ENCODE data around the gene RASEF. TPM values are rescaled to one million over a fixed set of nuclear protein-coding genes. Genes with fewer than 3 reads are reported as not detected.
"Not testable (repeated sequence)": the region's sequence is repeated elsewhere in the genome, so short reads cannot be mapped to it uniquely, and the experiment has no call there.

The RASEF gene
- polyA plus RNA-seq, 4 donors, result 1.5 to 8.8 (median 8.0) TPM

- DNase-seq (ENCODE audit: low read depth in 4 of 4, low spot score in 3 of 4), result no peak
Measured at GRCh38 chr9:82987370-82988189, 75.4 kb downstream of the RASEF start.

- DNase-seq (ENCODE audit: low read depth in 4 of 4, low spot score in 3 of 4), result no peak
Measured at GRCh38 chr9:82981552-82981951, 81.4 kb downstream of the RASEF start.

- DNase-seq (ENCODE audit: low read depth in 4 of 4, low spot score in 3 of 4), result no peak
Measured at GRCh38 chr9:82975176-82975575, 87.8 kb downstream of the RASEF start.

- no peak for DNase-seq (ENCODE audit: low read depth in 4 of 4, low spot score in 3 of 4)
Measured at GRCh38 chr9:82972446-82972845, 90.5 kb downstream of the RASEF start.

DNA sequence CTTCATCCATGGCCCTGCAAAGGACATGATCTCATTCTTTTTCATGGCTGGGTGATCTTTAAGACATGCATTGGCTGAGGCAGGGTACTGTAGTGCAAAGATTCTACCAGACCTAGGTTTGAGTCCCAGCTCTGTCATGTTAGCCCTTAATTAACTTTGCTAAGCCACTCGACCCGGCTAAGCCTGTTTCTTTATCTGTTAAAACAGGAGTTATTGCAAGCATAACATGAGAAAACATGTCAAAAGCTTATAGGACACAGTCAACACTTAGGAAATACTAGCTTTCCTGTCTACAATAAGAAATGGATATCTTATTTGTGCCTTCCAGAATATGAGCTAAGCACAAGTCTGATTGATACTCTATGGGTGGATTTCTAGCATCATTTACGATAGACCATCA lies 92.6 kb downstream of the RASEF start:
- DNase-seq (ENCODE audit: low read depth in 4 of 4, low spot score in 3 of 4), result no peak

- DNase-seq (ENCODE audit: low read depth in 4 of 4, low spot score in 3 of 4), result no peak
Measured at GRCh38 chr9:82969291-82969690, 93.7 kb downstream of the RASEF start.

- no peak for DNase-seq (ENCODE audit: low read depth in 4 of 4, low spot score in 3 of 4)
Measured at GRCh38 chr9:82968816-82969215, 94.1 kb downstream of the RASEF start.

GRCh38 chr9:82968388-82968787 lies 94.6 kb downstream of the RASEF start:
- DNase-seq (ENCODE audit: low read depth in 4 of 4, low spot score in 3 of 4), result no peak

- DNase-seq (ENCODE audit: low read depth in 4 of 4, low spot score in 3 of 4), result peak in 3 of 4 donors; percentile 68 to 80 (median 74)
Measured at GRCh38 chr9:82961504-82962125, 101.3 kb downstream of the RASEF start.

- peak in 1 of 4 donors; percentile 48 for DNase-seq (ENCODE audit: low read depth in 4 of 4, low spot score in 3 of 4)
Measured at GRCh38 chr9:82957529-82958379, 105.2 kb downstream of the RASEF start.

DNA sequence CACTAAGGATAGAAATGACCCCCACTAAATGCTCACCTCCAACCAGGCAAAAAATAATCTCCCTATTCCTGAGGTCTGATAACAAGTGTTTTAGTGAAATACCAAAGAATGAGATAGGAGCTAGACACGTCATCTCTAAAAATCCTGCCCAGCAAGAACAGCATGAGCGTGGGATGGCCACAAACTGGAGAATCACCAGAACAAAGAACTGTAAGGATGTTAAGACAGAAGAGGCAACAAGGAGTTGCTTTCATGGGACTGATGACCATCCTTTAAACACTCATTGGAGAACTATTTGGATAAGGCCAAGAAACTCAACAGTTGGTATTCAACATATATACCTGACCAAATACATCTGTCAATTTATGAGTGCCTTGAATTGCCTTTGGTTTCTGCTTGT lies 113.7 kb downstream of the RASEF start:
- no peak for DNase-seq (ENCODE audit: low read depth in 4 of 4, low spot score in 3 of 4)

GRCh38 chr9:82940376-82940775 lies 122.6 kb downstream of the RASEF start:
- DNase-seq (ENCODE audit: low read depth in 4 of 4, low spot score in 3 of 4), result no peak

DNA sequence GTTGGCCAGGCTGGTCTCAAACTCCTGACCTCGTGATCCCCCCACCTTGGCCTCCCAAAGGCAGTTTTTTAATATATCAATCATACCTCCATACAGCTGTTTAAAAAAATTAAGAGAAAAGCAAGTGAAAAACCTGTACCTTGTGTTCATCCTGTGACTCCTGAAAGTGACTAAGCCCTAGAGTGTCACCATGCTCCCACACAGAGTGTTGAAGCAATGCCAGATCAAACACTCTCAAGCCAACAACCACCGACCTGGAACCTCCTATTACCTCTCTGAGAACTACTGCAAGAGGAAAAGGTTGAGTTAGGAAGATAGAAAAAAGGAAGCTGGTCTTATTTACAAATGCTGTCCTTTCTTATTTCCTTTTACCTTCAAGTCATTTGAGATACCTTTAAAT lies 123.5 kb downstream of the RASEF start:
- DNase-seq (ENCODE audit: low read depth in 4 of 4, low spot score in 3 of 4), result no peak

- DNase-seq (ENCODE audit: low read depth in 4 of 4, low spot score in 3 of 4), result no peak
Measured at GRCh38 chr9:82938426-82939218, 124.3 kb downstream of the RASEF start.

- not testable (repeated sequence) for DNase-seq (ENCODE audit: low read depth in 4 of 4, low spot score in 3 of 4)
Measured at GRCh38 chr9:82936561-82936960, 126.4 kb downstream of the RASEF start.

DNA sequence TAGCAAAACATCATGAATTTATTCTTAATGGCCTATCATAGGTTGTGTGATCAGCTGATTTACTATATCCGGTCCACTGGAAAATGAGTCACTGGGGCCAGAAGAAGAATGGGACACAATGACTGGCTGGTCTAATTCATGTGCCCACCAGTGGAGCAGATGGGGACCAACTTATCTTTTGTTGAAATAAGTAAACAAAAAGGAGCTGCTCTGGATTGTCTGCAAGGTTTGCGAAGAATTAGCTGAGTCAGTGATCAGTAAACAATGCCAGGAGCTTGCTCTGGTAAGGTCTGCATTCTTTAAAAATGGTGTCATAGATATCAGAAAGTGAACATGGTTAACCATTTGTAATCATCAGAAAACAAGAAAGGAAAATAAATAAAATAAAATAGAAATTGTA lies 128.0 kb downstream of the RASEF start:
- DNase-seq (ENCODE audit: low read depth in 4 of 4, low spot score in 3 of 4), result no peak

DNA sequence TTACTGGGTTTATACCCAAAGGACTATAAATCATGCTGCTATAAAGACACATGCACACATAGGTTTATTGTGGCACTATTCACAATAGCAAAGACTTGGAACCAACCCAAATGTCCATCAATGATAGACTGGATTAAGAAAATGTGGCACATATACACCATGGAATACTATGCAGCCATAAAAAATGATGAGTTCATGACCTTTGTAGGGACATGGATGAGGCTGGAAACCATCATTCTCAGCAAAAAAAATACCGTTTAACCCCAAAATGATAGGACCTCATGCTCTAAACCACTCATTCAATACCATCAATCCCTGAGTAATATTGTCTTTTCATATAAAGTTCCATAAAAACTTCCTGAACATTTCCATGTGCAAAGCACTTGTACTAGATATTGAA lies 128.9 kb downstream of the RASEF start:
- DNase-seq (ENCODE audit: low read depth in 4 of 4, low spot score in 3 of 4), result not testable (repeated sequence)

DNA sequence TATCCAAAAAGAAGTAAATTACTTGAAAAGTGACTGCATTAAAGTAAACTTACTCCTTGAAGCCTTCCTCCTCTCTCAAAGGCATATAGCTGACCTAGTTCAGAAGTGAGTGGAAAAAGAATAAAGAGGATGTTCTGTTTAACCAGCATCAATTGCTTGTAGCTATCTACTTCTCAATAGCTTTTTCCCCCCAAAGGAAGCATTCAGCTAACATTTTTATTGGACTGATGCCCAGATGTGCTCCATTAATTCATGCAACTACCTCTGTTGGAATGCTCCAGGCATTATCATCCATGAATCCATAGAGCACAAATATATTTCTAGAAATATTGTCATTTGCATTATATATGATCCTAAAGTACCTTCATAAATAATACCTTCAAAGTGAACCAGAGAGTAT lies 132.8 kb downstream of the RASEF start:
- DNase-seq (ENCODE audit: low read depth in 4 of 4, low spot score in 3 of 4), result no peak
